K562 (cell line): ENCODE results near the gene RGL2. TPM values are rescaled to one million over a fixed set of nuclear protein-coding genes. Genes with fewer than 3 reads are reported as not detected.

Experiments used
- CHD4 ChIP-seq: fragments of 200-600 bp; sonication (generic); IDR thresholded peaks from 3 replicates; pipeline ENCODE4 v1.6.1; 2012; ENCODE audit warnings: low read depth, mild to moderate bottlenecking, mixed read lengths, low read length, inconsistent platforms; ENCODE audit not compliant: insufficient read depth, insufficient replicate concordance, poor library complexity, severe bottlenecking
- CREB5 ChIP-seq: fragments of 250-450 bp; sonication (Bioruptor Pico); IDR thresholded peaks from 2 replicates; pipeline ENCODE4 v1.5.0; 2020; ENCODE audit warnings: mild to moderate bottlenecking
- ETS1 ChIP-seq: conservative IDR thresholded peaks from 2 replicates; pipeline ENCODE4 v1.6.1; 2011; ENCODE audit warnings: low read depth, mild to moderate bottlenecking, low read length; ENCODE audit not compliant: control insufficient read depth
- FUS ChIP-seq: fragments of 200-400 bp; formaldehyde crosslinking; optimal IDR thresholded peaks from 2 replicates; pipeline ENCODE3; 2017; ENCODE audit warnings: low read depth, low read length
- GATAD2A ChIP-seq: fragments of 450-650 bp; IDR thresholded peaks from 2 replicates; pipeline ENCODE4 v1.6.1; 2017
- HIVEP1 ChIP-seq: fragments of 250-450 bp; sonication (Bioruptor Pico); IDR thresholded peaks from 2 replicates; pipeline ENCODE4 v1.4.0; 2020; ENCODE audit warnings: mild to moderate bottlenecking
- IRF1 ChIP-seq: sonication (generic); formaldehyde crosslinking; IDR thresholded peaks from 2 replicates; pipeline ENCODE4 v1.8.0; 2022; ENCODE audit warnings: missing genetic modification reagents, mild to moderate bottlenecking, borderline replicate concordance
- IRF9 ChIP-seq: fragments of 450-650 bp; IDR thresholded peaks from 2 replicates; pipeline ENCODE4 v1.6.1; 2016; ENCODE audit warnings: missing biosample characterization, missing genetic modification characterization
- MCM2 ChIP-seq: fragments of 450-650 bp; IDR thresholded peaks from 2 replicates; pipeline ENCODE4 v1.6.1; 2017; ENCODE audit warnings: low read depth, mild to moderate bottlenecking
- NKRF ChIP-seq: fragments of 450-650 bp; IDR thresholded peaks from 2 replicates; pipeline ENCODE4 v1.6.1; 2016; ENCODE audit warnings: borderline replicate concordance
- PREB ChIP-seq: sonication (generic); formaldehyde crosslinking; IDR thresholded peaks from 2 replicates; pipeline ENCODE4 v1.8.1; 2023; ENCODE audit warnings: mild to moderate bottlenecking, missing genetic modification reagents
- SMAD1 ChIP-seq: fragments of 150-350 bp; IDR thresholded peaks from 2 replicates; pipeline ENCODE4 v1.6.1; 2014; ENCODE audit warnings: low read length, low read depth; ENCODE audit not compliant: partially characterized antibody
- ZBED1 ChIP-seq: IDR thresholded peaks from 2 replicates; pipeline ENCODE4 v1.6.1; 2014
- ZNF184 ChIP-seq: sonication (generic); formaldehyde crosslinking; IDR thresholded peaks from 2 replicates; pipeline ENCODE4 v1.5.0; 2020; ENCODE audit warnings: missing genetic modification reagents
- ZNF197 ChIP-seq: fragments of 200-800 bp; sonication (Bioruptor generic); IDR thresholded peaks from 2 replicates; pipeline ENCODE4 v1.6.1; 2016; ENCODE audit warnings: low read depth, missing genetic modification characterization, missing compliant biosample characterization
- ZNF551 ChIP-seq: fragments of 250-450 bp; sonication (Bioruptor Pico); IDR thresholded peaks from 2 replicates; pipeline ENCODE4 v1.5.0; 2021; ENCODE audit warnings: mild to moderate bottlenecking, moderate library complexity
- ZNF830 ChIP-seq: fragments of 250-450 bp; sonication (Bioruptor Pico); IDR thresholded peaks from 2 replicates; pipeline ENCODE4 v1.5.0; 2021; ENCODE audit warnings: mild to moderate bottlenecking
- polyA plus RNA-seq, 8 experiments: library from polyadenylated mRNA; depleted of rRNA in 4 of 8; stranded (reverse) in 5 of 8; unstranded in 3 of 8; fragments of >200 nt; fragmentation: Nextera tagmentation in 2 of 8; fragmentation: Illumina TruSeq in 1 of 8; extraction: Ambion mirVana in 2 of 8; extraction: Trizol in 1 of 8; gene quantifications; 2 replicates each; pipeline versions ENCODE4 v1.2.1 to v1.2.3, GENCODE V29; 2011 to 2014; ENCODE audit warnings: inconsistent platforms in 1 of 8, missing spikeins in 1 of 8
- total RNA-seq, 7 experiments: library from RNA; depleted of rRNA in 6 of 7; stranded (reverse); fragments of >200 nt in 6 of 7; fragmentation: Illumina TruSeq in 2 of 7; extraction: Trizol in 2 of 7; gene quantifications; 2 replicates each; pipeline versions ENCODE4 v1.2.1 to v1.2.3, GENCODE V29; 2011 to 2021; ENCODE audit warnings: low replicate concordance in 1 of 7

Gene RGL2
- total and polyA plus RNA-seq, 9 of the 15 experiments (the other 6 are each of a cell fraction or from before 2014, with no cell fraction given), result 1.8 to 57.1 (median 19.5) TPM

GRCh38 chr6:33272275-33273128 lies 26.2 kb downstream of the RGL2 start (continued):
- TF ChIP-seq NKRF (0 out of 2 replicates have a peak, but pooled peaks have one; percentile 64), CREB5 (CRISPR knock-in tag) (no peak), FUS (peak; percentile 40), IRF9 (no peak), ETS1 (no peak), HIVEP1 (CRISPR knock-in tag) (no peak), IRF1 (CRISPR knock-in tag) (no peak), PREB (CRISPR knock-in tag) (peak; percentile 96; the same call in 1 of the 2 replicates), ZNF551 (CRISPR knock-in tag) (no peak), ZNF184 (CRISPR knock-in tag) (no peak), ZNF830 (CRISPR knock-in tag) (no peak; the same call in 1 of the 2 replicates), ZNF197 (no peak), ZBED1 (no peak), MCM2 (no peak), CHD4 (no peak), SMAD1 (no peak), GATAD2A (no peak)
